GM12878 (cell line): ENCODE results near the gene CCBE1. TPM values are rescaled to one million over a fixed set of nuclear protein-coding genes. Genes with fewer than 3 reads are reported as not detected.

Experiments used
- ATAC-seq: fragments of 200-7000 bp; cut with Tn5 transposase; 3 replicates; pipeline ENCODE4 v1.9.1; 2020; ENCODE audit warnings: mild to moderate bottlenecking, moderate library complexity
- BruUV-seq: library from RNA; stranded (reverse); fragments of 400-500 nt; replicated peaks from 2 replicates; lab custom pipeline; 2021; lab: Mats Ljungman, UMichigan
- CTCF ChIA-PET: fragments of 300-600 bp; sonication (Branson Sonifier 250); formaldehyde crosslinking; extraction: SDS; loops from one replicate; lab custom pipeline; 2021; ENCODE audit warnings: inconsistent platforms; lab: Yijun Ruan, JAX
- POLR2A ChIA-PET: fragments of 350-600 bp; formaldehyde crosslinking; extraction: SDS; loops from one replicate; lab custom pipeline; 2021; ENCODE audit warnings: inconsistent platforms; lab: Charles Lee
- RAD21 ChIA-PET: fragments of 300-600 bp; sonication (Branson Sonifier 250); formaldehyde crosslinking; loops from one replicate; lab custom pipeline; 2023; ENCODE audit warnings: antibody characterized with exemption; ENCODE audit not compliant: unreplicated experiment; lab: Charles Lee
- SMC1A ChIA-PET: fragments of 300-600 bp; sonication (Branson Sonifier 250); formaldehyde crosslinking; loops from one replicate; lab custom pipeline; 2023; ENCODE audit not compliant: unreplicated experiment, uncharacterized antibody; lab: Charles Lee
- DNase-seq: peaks from one replicate; pipeline ENCODE4 v3.0.0-alpha.2; 2011; ENCODE audit warnings: low read depth, low spot score
- FAIRE-seq: peaks from 3 replicates; lab custom pipeline; 2011; peaks lifted over from hg19 to GRCh38; lab: Jason Lieb, UNC
- H2AFZ ChIP-seq: 2 replicates; pipeline ENCODE4 v1.6.0; 2011; ENCODE audit warnings: low read depth, low read length, control low read depth; ENCODE audit not compliant: control insufficient read depth
- H3K27ac ChIP-seq: 2 replicates; pipeline ENCODE4 v1.5.1; 2011; ENCODE audit warnings: control low read depth; ENCODE audit not compliant: control insufficient read depth, insufficient read depth
- H3K27me3 ChIP-seq, 2 experiments: replicated peaks in 1 of 2; 2 replicates each; pipeline versions ENCODE4 v1.6.0 to v1.6.1; 2011; ENCODE audit warnings: low read length in 1 of 2; ENCODE audit not compliant: control insufficient read depth in 2 of 2, insufficient read depth in 2 of 2
- H3K36me3 ChIP-seq, 2 experiments: 2 replicates each; pipeline ENCODE4 v1.5.1; 2011; ENCODE audit warnings: low read length in 1 of 2; ENCODE audit not compliant: control insufficient read depth in 2 of 2, insufficient read depth in 2 of 2
- H3K4me1 ChIP-seq: 2 replicates; pipeline ENCODE4 v1.6.1; 2011; ENCODE audit warnings: mild to moderate bottlenecking, low read length, moderate library complexity, mixed read lengths; ENCODE audit not compliant: control insufficient read depth, insufficient read depth
- H3K4me2 ChIP-seq: 2 replicates; pipeline ENCODE4 v1.6.0; 2011; ENCODE audit warnings: control low read depth; ENCODE audit not compliant: control insufficient read depth, insufficient read depth
- H3K4me3 ChIP-seq: fragments of 200-600 bp; sonication (generic); 2 replicates; pipeline ENCODE4 v1.5.1; 2016
- H3K79me2 ChIP-seq: 2 replicates; pipeline ENCODE4 v1.6.0; 2011; ENCODE audit warnings: low read length; ENCODE audit not compliant: control insufficient read depth, insufficient read depth
- H3K9ac ChIP-seq: 2 replicates; pipeline ENCODE4 v1.8.0; 2011; ENCODE audit warnings: low read length, control low read depth, mixed read lengths; ENCODE audit not compliant: control insufficient read depth, insufficient read depth
- H3K9me3 ChIP-seq: replicated peaks from 3 replicates; pipeline ENCODE4 v1.5.1; 2011; ENCODE audit warnings: mild to moderate bottlenecking, low read length; ENCODE audit not compliant: control insufficient read depth, insufficient read depth
- H4K20me1 ChIP-seq: 2 replicates; pipeline ENCODE4 v1.6.0; 2011; ENCODE audit not compliant: control insufficient read depth, insufficient read depth
- BHLHE40 ChIP-seq, 2 experiments: fragments of 450-650 bp in 1 of 2; IDR thresholded peaks; 2 replicates each; pipeline ENCODE4 v1.6.1; 2011 to 2017; ENCODE audit warnings: low read depth in 2 of 2, borderline replicate concordance in 1 of 2, improper control_type of control experiment in 1 of 2, low read length in 1 of 2, mild to moderate bottlenecking in 1 of 2
- BRCA1 ChIP-seq: IDR thresholded peaks from 2 replicates; pipeline ENCODE4 v1.6.1; 2011; ENCODE audit warnings: low read depth, low read length, improper control_type of control experiment
- CHD1 ChIP-seq: IDR thresholded peaks from 2 replicates; pipeline ENCODE4 v1.6.1; 2012; ENCODE audit warnings: low read depth, low read length, improper control_type of control experiment
- CHD2 ChIP-seq: IDR thresholded peaks from 2 replicates; pipeline ENCODE4 v1.6.1; 2011; ENCODE audit warnings: low read depth, low read length, improper control_type of control experiment, borderline replicate concordance
- JUND ChIP-seq: IDR thresholded peaks from 2 replicates; pipeline ENCODE4 v1.6.1; 2012; ENCODE audit warnings: low read depth, mild to moderate bottlenecking, low read length, improper control_type of control experiment, moderate library complexity
- MYB ChIP-seq: fragments of 150-350 bp; IDR thresholded peaks from 2 replicates; pipeline ENCODE4 v1.6.1; 2014; ENCODE audit warnings: mild to moderate bottlenecking, low read depth, low read length, borderline replicate concordance
- PAX8 ChIP-seq: fragments of 450-650 bp; IDR thresholded peaks from 2 replicates; pipeline ENCODE4 v1.6.1; 2017; ENCODE audit warnings: mild to moderate bottlenecking, moderate library complexity
- SP1 ChIP-seq: IDR thresholded peaks from one replicate; pipeline ENCODE4 v1.6.1; 2011; ENCODE audit warnings: low read depth, low read length
- STAT1 ChIP-seq: fragments of 450-650 bp; conservative IDR thresholded peaks from 2 replicates; pipeline ENCODE4 v1.6.1; 2014; ENCODE audit warnings: antibody characterized with exemption, mild to moderate bottlenecking
- YBX1 ChIP-seq: fragments of 450-650 bp; IDR thresholded peaks from 2 replicates; pipeline ENCODE4 v1.6.1; 2016; ENCODE audit warnings: antibody characterized with exemption
- YY1 ChIP-seq: IDR thresholded peaks from 2 replicates; pipeline ENCODE4 v1.6.1; 2011; ENCODE audit warnings: low read depth, mild to moderate bottlenecking, low read length
- ZBTB11 ChIP-seq: fragments of 450-650 bp; formaldehyde crosslinking; IDR thresholded peaks from 2 replicates; pipeline ENCODE4 v1.5.0; 2022; ENCODE audit warnings: mild to moderate bottlenecking, missing genetic modification characterization
- ZBTB40 ChIP-seq: fragments of 450-650 bp; IDR thresholded peaks from 2 replicates; pipeline ENCODE4 v1.6.1; 2016; ENCODE audit warnings: mild to moderate bottlenecking, moderate library complexity, borderline replicate concordance
- ZNF687 ChIP-seq: fragments of 450-650 bp; IDR thresholded peaks from 2 replicates; pipeline ENCODE4 v1.6.1; 2017; ENCODE audit warnings: mild to moderate bottlenecking, moderate library complexity
- WGBS: methylation state at CpG from one replicate; pipeline ENCODE4 v1.1.6; 2016; ENCODE audit warnings: low lambda C conversion rate; ENCODE audit not compliant: insufficient replicate concordance, insufficient coverage; ENCODE audit errors: missing lambda C conversion rate; 5-methylcytosine and 5-hydroxymethylcytosine counted together
- in situ Hi-C: fragments of 300-500 bp; cut with MboI; formaldehyde crosslinking; loops from 9 replicates; pipeline ENCODE4 v1.14.3; 2018; ENCODE audit warnings: mixed read lengths
- intact Hi-C: fragments of 100-400 bp; cut with micrococcal nuclease; formaldehyde crosslinking; loops from one replicate; pipeline ENCODE4 v1.14.2; 2022; ENCODE audit not compliant: unreplicated experiment
- polyA plus RNA-seq, 11 experiments: library from polyadenylated mRNA; depleted of rRNA in 4 of 11; unstranded in 6 of 11; stranded (reverse) in 5 of 11; fragments of >200 nt; fragmentation: Nextera tagmentation in 4 of 11; fragmentation: Illumina TruSeq in 1 of 11; extraction: Ambion mirVana in 4 of 11; extraction: Trizol in 1 of 11; gene quantifications; 1 replicate in 1 of 11; 2 replicates in 10 of 11; pipeline versions ENCODE4 v1.2.1 to v1.2.3, GENCODE V29; 2011 to 2016; ENCODE audit warnings: inconsistent platforms in 2 of 11, missing spikeins in 2 of 11, low read depth in 1 of 11
- total RNA-seq, 4 experiments: library from RNA; depleted of rRNA in 3 of 4; stranded (reverse); fragments of >200 nt in 3 of 4; fragmentation: Illumina TruSeq in 1 of 4; extraction: Trizol in 1 of 4; gene quantifications; 2 replicates each; pipeline versions ENCODE4 v1.2.1 to v1.2.3, GENCODE V29; 2013 to 2021

CCBE1 gene
- total and polyA plus RNA-seq, 10 of the 15 experiments (the other 5 are each of a cell fraction or from before 2014, with no cell fraction given): 0.03 to 0.49 (median 0.04) TPM; not detected in 7

GRCh38 chr18:59484131-59484530 lies 213.1 kb downstream of the CCBE1 start:
- Histone ChIP-seq H3K9ac (no peak overlapping the region), H3K4me1 (no peaks in the 10 kb centered on the region), H3K27me3 (peaks cover 0 to 3% of the 10 kb centered on the region in 2 experiments; a peak in 1 of 4 replicates), H3K36me3 (no peaks in the 10 kb centered on the region), H3K27ac (no peak overlapping the region), H3K9me3 (no peaks in the 10 kb centered on the region), H3K79me2 (no peaks in the 10 kb centered on the region), H4K20me1 (no peaks in the 10 kb centered on the region), H2AFZ (no peak overlapping the region), H3K4me3 (no peak overlapping the region), H3K4me2 (no peak overlapping the region)
- ChIA-PET CTCF (no interaction called here), RAD21 (no interaction called here), POLR2A (no interaction called here), SMC1A (no interaction called here)
- no peak for DNase-seq
- no peak for ATAC-seq
- 1% methylated on average over 4 of the region's 4 CpGs for WGBS
- in situ Hi-C loops: no loop called here
- intact Hi-C loops: no loop called here
- no TSS peak for BruUV-seq
- FAIRE-seq: no peak
- TF ChIP-seq MYB: no peak
- no peak for TF ChIP-seq ZNF687
- no peak for TF ChIP-seq JUND
- no peak for TF ChIP-seq BRCA1
- no peak for TF ChIP-seq CHD2
- no peak for TF ChIP-seq STAT1
- TF ChIP-seq SP1: no peak
- no peak for TF ChIP-seq CHD1
- TF ChIP-seq ZBTB40: no peak
- no peak for TF ChIP-seq BHLHE40 (IDR thresholded peaks at IDR 0.05; ENCODE audit: borderline replicate concordance in 1 of 2, low read depth in 2 of 2, low read length in 1 of 2)
- no peak for TF ChIP-seq PAX8
- TF ChIP-seq YY1: no peak
- no peak for TF ChIP-seq YBX1
- TF ChIP-seq ZBTB11 (CRISPR knock-in tag): no peak
